DMS153 treated with DMSO at 0.1 percent for 48 hours (cell line): ENCODE measurements around the gene GDPGP1.
"Not testable (repeated sequence)": the region's sequence is repeated elsewhere in the genome, so short reads cannot be mapped to it uniquely, and the experiment has no call there.

Experiments
- DNase-seq: peaks from one replicate; lab custom pipeline; 2025; ENCODE audit not compliant: unreplicated experiment; lab: John Stamatoyannopoulos, UW

Gene GDPGP1

GRCh38 chr15:90259524-90259923 lies 25.5 kb downstream of the GDPGP1 start:
- no peak for DNase-seq

GRCh38 chr15:90260731-90261130 lies 26.7 kb downstream of the GDPGP1 start:
- not testable (repeated sequence) for DNase-seq

GRCh38 chr15:90261811-90262210 lies 27.8 kb downstream of the GDPGP1 start:
- DNase-seq: no peak

GRCh38 chr15:90262426-90262825 lies 28.4 kb downstream of the GDPGP1 start:
- no peak for DNase-seq

- DNase-seq: no peak
Observed at GRCh38 chr15:90264671-90265070, 30.7 kb downstream of the GDPGP1 start.

GRCh38 chr15:90265271-90266060 lies 31.5 kb downstream of the GDPGP1 start, which contains the start of gene NGRN:
Gene NGRN (plus strand): TSS chr15:90265672. CDS start chr15:90265713, 41 bp downstream.
- peak; percentile 40 for DNase-seq

GRCh38 chr15:90266061-90266431 lies 32.0 kb downstream of the GDPGP1 start:
- no peak for DNase-seq

- DNase-seq: no peak
Observed at GRCh38 chr15:90266485-90266884, 32.5 kb downstream of the GDPGP1 start.

- no peak for DNase-seq
Observed at GRCh38 chr15:90268415-90268814, 34.4 kb downstream of the GDPGP1 start.

GRCh38 chr15:90270502-90271150 lies 36.6 kb downstream of the GDPGP1 start:
- no peak for DNase-seq

- no peak for DNase-seq
Observed at GRCh38 chr15:90271459-90272166, 37.6 kb downstream of the GDPGP1 start.

GRCh38 chr15:90278467-90278866 lies 44.5 kb downstream of the GDPGP1 start:
- not testable (repeated sequence) for DNase-seq

GRCh38 chr15:90280743-90281142 lies 46.7 kb downstream of the GDPGP1 start:
- DNase-seq: not testable (repeated sequence)

- not testable (repeated sequence) for DNase-seq
Observed at GRCh38 chr15:90281637-90282036, 47.6 kb downstream of the GDPGP1 start.

GRCh38 chr15:90286678-90287077 lies 52.7 kb downstream of the GDPGP1 start:
- no peak for DNase-seq

GRCh38 chr15:90287101-90287500 lies 53.1 kb downstream of the GDPGP1 start:
- no peak for DNase-seq

GRCh38 chr15:90287946-90288345 lies 53.9 kb downstream of the GDPGP1 start:
- no peak for DNase-seq

GRCh38 chr15:90291679-90292356 lies 57.8 kb downstream of the GDPGP1 start:
- DNase-seq: no peak

GRCh38 chr15:90293040-90293810 lies 59.2 kb downstream of the GDPGP1 start:
- peak; percentile 41 for DNase-seq

GRCh38 chr15:90294159-90294558 lies 60.1 kb downstream of the GDPGP1 start:
- DNase-seq: no peak
